NCI-H345 (cell line): ENCODE data around the gene TBX20.
"Not testable (repeated sequence)": the region's sequence is repeated elsewhere in the genome, so short reads cannot be mapped to it uniquely, and the experiment has no call there.

Experiments used
- DNase-seq: peaks from one replicate; lab custom pipeline; 2025; lab: John Stamatoyannopoulos, UW

TBX20 gene

DNA sequence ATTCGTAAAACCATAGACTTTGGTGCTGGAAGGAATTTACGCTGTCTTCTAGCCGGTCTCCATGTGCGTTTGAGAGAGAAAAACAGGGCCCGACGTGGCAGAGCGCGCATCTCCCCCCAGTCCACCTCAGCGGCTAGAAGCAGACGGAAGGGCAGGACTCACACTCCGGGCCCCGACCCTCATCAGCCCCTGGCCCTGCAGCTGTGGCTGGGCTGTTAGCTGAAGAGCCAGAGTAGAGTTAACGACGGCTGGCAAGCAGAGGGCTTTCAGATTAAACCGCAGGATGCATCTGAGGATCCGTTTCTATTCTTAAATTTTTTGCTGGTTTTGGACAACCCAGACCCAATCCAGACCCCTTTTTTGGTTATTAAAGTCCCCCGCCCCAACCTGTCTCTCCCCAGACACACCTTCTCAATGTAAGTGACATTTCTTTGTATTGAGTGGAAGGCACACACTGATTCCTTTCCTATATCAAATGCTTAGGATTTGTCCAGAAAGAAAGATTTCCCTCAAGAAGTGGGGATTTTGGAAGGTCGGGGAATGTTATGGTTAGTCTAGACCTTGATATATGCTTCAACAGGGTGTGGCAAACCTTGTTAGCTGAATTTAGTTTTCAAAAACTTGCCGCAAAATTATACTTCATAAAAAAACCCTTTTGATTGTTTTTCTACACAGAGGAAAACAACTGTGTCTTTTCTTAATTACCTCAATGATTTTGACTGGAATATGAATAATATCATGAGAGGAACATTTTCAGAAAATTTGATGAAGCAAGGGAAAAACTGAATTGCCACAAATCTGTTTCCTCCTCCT lies 1.7 kb upstream of the TBX20 start:
- DNase-seq: no peak

DNA sequence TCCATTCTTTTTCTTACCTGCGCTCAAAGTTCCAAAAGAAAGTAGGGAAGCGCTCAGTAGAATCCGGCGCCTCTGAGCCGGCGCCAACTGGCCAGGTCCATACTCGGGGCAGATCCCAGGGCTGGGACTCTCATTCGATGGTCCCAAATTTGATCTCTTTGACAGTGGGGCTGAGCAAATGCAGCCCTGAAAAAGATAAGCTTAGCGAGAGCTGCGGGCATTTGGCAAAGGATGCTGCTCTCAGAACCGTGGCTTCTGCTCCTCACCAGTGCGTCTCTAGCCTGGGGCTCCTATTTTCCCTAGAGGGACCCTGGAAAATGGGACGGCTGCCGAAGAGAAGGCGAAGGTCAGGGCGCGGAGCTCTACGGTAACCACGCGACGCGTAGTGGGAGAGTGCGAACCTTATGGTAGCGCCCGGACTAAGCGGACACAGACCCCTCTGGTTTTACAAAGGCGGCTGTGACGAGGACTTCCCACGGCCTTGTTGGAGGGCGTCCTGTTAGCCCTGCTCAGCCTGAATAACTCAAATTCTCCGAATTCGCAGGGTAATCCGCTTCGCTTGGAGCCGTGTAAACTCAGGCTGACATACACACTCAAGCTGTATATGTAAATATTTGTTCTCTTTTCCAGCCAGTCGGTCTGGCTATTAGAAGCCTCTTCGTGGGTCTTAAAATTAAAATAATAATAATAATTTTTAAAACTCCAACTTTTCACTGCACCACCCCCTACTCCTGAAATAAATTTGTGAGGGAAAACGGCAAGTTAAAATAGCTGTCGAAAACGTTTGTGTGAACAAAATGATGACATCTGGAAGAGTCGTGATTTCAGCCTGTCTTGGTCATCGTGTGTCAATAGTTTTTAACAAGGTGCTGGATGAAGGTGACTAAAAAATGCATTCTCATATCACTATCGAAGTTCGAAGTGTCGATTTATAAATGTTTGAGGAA lies 869 bp upstream of the TBX20 start:
- DNase-seq: no peak

DNA sequence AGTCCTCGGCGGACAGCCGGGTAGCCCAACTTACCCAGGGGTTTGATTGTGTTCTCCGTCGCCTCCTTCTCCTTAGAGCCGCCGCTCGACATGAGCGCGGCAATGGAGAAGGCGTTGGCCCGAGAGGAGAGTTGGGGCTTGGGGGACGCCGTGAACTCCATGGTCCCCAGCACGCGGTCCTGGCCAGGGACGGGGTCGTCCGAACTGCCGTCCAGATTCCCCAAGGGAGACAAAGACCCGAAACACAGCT lies 515 bp downstream of the TBX20 start:
- DNase-seq: no peak

- DNase-seq: no peak
Observed at GRCh38 chr7:35252612-35253459, 1.1 kb downstream of the TBX20 start.

DNA sequence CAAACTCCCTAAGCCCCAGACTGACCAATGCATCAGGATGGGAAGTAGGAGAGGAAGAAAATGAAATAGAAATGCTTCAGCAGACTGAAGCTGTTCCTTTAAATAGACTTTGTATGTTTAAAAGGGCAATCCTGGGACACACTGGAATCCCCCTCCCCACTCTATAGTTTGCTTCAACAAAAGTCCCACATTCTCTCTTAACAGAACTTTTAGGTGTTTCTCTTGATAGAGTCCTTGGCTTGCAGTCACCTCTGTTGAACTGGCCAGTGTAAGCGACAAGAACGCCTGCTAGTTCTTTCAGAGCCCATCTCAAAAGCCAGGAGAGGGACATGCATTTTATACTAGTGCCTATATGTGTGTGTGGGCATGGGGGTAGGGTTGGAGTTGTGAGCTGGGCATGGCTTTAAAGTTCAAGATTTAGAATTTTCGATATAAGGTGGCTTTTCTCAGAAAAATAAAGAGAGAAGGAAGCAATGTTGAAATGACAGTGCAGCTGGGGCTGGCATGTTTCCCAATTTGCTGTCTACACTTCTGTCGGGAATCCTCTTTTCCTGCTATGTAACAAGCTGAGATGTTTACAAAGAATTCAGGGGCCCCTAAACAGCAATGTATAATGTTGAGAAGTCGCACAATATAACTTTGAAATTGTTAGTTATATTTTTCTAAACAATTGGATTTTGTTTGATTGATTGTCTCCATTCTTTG lies 2.1 kb downstream of the TBX20 start:
- DNase-seq: no peak

- no peak for DNase-seq
Observed at GRCh38 chr7:35250941-35251340, 3.0 kb downstream of the TBX20 start.

DNA sequence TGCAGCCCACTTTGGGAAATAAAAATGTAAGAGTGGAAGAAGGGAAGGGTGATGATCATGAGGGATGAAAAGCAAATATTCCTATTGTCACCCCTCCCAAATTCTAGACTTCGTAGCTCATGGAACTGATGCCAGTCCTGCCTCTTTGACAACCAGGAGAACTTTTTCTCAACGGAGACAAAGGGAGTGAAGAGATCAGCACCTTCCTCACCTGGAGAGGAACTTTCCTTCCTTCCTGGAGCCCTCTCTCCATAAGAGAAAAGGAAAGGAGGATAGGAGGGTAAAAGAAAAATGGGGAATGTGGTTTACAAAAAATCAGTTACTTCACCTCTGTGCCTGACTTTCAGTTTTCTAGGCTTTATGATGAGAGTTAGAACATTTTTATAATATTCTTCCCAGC lies 3.4 kb downstream of the TBX20 start:
- DNase-seq: no peak

DNA sequence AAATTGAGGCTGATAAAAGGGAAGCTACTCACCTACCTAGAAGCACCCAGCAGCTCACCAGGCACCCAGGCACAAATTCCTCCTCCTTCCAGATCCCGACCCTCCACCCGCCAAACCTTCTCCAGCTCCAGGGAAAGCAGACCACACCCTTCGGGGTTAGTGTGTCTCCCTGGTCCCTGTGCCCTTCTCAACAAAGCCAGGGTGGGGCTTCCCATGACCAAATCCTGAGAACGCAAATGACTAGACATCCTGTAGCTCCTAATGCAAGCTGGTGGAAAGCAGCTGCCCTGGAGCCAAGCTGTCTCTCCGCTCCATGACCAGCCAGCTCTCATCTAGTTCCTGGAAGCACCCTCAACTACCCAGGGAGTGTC lies 4.4 kb downstream of the TBX20 start:
- DNase-seq: no peak

- DNase-seq: no peak
Observed at GRCh38 chr7:35248576-35249536, 5.0 kb downstream of the TBX20 start.

DNA sequence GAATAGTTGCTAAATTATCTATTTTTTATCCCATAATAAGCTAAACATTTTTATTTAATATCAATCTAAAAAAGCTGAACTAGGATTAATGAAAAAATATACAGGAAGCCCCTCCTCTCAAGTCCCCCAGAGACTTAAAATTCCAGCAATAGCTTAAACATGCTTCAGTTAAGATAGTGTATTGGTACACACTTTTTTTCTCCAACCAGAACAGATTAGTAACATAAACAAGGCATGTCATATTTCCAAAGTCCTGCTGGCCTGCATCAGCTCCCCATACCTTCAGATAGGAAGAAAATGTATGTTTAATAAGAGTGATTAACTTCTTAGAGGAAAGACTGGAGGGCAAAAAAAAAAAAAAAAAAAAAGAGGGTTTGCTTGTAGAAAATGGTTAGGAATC lies 7.1 kb downstream of the TBX20 start:
- DNase-seq: no peak

DNA sequence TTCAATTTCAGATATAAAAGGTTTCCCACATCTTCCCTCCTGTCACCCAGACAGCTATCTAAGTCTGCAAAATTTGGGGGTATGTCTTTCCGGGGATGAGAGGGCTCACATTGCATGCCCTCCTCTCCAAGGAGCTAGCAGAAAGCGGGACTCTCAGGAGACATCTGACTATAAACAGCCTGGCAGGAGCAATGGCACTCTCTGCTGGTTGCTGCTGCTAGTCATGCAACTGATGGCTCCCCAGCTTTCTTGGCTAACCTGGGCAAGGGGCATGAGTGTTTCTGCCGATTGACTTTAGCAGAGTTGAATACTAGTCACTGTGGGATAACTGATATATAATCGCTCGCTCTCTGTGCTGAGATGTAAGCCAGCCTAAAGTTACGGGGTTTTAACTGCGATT lies 12.0 kb downstream of the TBX20 start:
- no peak for DNase-seq

DNA sequence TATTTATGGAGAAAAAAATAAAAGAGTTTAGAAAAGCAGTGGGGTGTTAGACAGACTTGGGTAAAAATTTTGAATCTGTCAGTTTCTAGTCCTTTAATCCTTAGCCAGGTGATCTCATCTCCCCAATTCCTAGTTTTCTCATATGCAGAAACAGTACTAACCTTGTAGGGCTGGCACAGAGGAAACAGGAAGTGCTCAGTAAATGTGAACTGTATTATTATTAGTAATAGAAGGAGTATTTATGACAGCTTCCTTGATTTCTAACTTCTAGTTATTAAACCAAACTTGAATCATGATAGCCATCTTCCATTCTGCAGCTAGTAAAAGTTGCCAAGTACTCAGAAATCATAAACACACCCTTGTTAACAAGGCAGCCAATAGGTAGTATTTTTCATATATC lies 12.5 kb downstream of the TBX20 start:
- DNase-seq: no peak

- DNase-seq: not testable (repeated sequence)
Observed at GRCh38 chr7:35241008-35241407, 12.9 kb downstream of the TBX20 start.

GRCh38 chr7:35238456-35238855 lies 15.4 kb downstream of the TBX20 start:
- DNase-seq: not testable (repeated sequence)

DNA sequence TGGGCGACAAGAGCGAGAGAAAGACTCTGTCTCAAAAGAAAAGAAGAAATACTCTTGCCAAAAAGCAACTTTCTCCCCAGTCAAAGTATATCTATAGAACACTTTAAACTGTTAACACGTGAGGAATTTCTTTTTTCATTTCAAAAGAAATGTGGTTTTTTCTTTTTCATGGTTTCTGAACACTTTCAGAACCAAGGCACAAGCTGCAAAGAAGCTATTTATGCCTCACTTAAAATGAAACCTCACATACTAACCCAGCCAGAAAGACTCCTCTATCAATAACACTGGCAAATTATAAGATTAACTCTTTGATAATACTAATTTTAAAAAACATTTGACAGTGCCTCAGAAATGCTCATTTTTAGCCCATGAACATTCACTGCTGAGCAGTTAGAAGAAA lies 20.9 kb downstream of the TBX20 start:
- DNase-seq: no peak

DNA sequence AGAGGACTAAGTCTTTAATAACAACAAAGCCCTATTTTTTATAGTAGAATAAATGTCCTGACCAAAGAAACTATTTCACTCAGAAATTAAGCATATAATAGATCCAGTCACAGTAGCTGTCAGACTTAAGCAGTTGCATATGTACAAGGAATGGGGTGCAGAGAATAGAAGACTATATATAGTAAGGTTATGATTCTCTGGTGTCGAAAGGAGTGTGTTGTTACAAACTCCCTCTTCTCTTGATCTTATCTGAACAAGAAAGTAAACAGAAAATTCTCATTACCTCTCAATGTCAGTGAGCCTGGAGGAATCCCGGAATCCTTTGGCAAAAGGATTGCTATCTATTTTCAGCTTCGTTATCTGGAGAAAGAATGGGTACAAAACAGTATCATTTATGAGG lies 22.7 kb downstream of the TBX20 start:
- DNase-seq: not testable (repeated sequence)

- DNase-seq: not testable (repeated sequence)
Observed at GRCh38 chr7:35229116-35229780, 24.7 kb downstream of the TBX20 start.

DNA sequence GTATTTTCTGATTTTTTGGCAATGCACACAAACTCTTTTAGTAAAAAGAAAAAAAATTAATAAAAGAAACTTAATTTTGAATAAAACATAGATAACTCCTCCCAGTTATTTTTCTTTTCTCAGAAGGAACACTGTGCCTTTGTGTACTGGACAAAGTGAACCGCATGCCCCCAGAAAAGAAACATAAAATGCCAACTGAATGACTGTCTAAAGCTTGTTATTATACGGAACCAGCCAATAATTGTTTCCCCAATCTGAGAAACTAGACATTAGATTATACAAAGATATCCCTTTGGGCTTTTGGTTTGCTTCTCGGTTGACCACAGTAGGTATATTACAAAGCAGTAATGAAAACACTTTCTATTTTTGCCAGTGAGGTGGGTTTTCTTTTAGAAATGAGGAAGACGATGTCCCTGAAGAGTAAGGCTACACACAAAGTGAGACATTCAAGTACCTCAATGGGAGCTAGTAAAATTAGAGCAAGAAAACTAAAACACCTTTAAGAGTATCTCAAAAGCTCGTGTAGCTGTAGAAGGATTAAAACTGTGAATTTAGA lies 25.3 kb downstream of the TBX20 start:
- not testable (repeated sequence) for DNase-seq

- peak; percentile 3 for DNase-seq
Observed at GRCh38 chr7:35227438-35227837, 26.5 kb downstream of the TBX20 start.

GRCh38 chr7:35222445-35222844 lies 31.5 kb downstream of the TBX20 start:
- not testable (repeated sequence) for DNase-seq
